GM12874 (cell line): ENCODE data around the gene CNIH4.

Source experiments
- CTCF ChIP-seq: IDR thresholded peaks from 2 replicates; pipeline ENCODE4 v1.5.1; 2011; ENCODE audit warnings: low read depth, mild to moderate bottlenecking, control low read depth, low read length, moderate library complexity; ENCODE audit not compliant: insufficient read depth

The CNIH4 gene

GRCh38 chr1:224338150-224338838 is 18.4 kb upstream of the CNIH4 start:
- TF ChIP-seq CTCF = no peak

- TF ChIP-seq CTCF = no peak
Observed at GRCh38 chr1:224339442-224340033, 17.1 kb upstream of the CNIH4 start.

GRCh38 chr1:224343679-224344078 is 13.0 kb upstream of the CNIH4 start:
- no peak for TF ChIP-seq CTCF

- no peak for TF ChIP-seq CTCF
Observed at GRCh38 chr1:224348137-224348536, 8.5 kb upstream of the CNIH4 start.

GRCh38 chr1:224353975-224354925 is 2.4 kb upstream of the CNIH4 start:
- TF ChIP-seq CTCF = no peak

GRCh38 chr1:224357626-224358124 is 996 bp downstream of the CNIH4 start:
- TF ChIP-seq CTCF = no peak

- TF ChIP-seq CTCF = no peak
Observed at GRCh38 chr1:224358237-224358636, 1.6 kb downstream of the CNIH4 start.
